GM19240 (cell line): ENCODE measurements around the gene BEGAIN.

Experiments used
- DNase-seq: peaks from one replicate; pipeline ENCODE4 v3.0.0; 2011; ENCODE audit warnings: low spot score; ENCODE audit not compliant: insufficient read length

BEGAIN gene

GRCh38 chr14:100584056-100585031, 2.9 kb downstream of the BEGAIN start:
- DNase-seq: no peak

GRCh38 chr14:100583245-100583644, 4.0 kb downstream of the BEGAIN start:
- no peak for DNase-seq

GRCh38 chr14:100582496-100583165, 4.6 kb downstream of the BEGAIN start:
- DNase-seq: no peak

- DNase-seq: no peak
Measured at GRCh38 chr14:100581228-100582145, 5.7 kb downstream of the BEGAIN start.

GRCh38 chr14:100580316-100581227, 6.6 kb downstream of the BEGAIN start:
- DNase-seq: no peak

GRCh38 chr14:100578552-100578951, 8.7 kb downstream of the BEGAIN start:
- no peak for DNase-seq

- no peak for DNase-seq
Measured at GRCh38 chr14:100577986-100578431, 9.2 kb downstream of the BEGAIN start.

GRCh38 chr14:100577321-100577985, 9.8 kb downstream of the BEGAIN start:
- no peak for DNase-seq

GRCh38 chr14:100576091-100577085, 10.8 kb downstream of the BEGAIN start:
- DNase-seq: no peak

GRCh38 chr14:100575266-100575995, 11.8 kb downstream of the BEGAIN start:
- DNase-seq: no peak

GRCh38 chr14:100574642-100575031, 12.6 kb downstream of the BEGAIN start:
- DNase-seq: no peak

- no peak for DNase-seq
Measured at GRCh38 chr14:100573757-100574641, 13.2 kb downstream of the BEGAIN start.

- no peak for DNase-seq
Measured at GRCh38 chr14:100573002-100573756, 14.0 kb downstream of the BEGAIN start.

- no peak for DNase-seq
Measured at GRCh38 chr14:100572543-100572942, 14.7 kb downstream of the BEGAIN start.

GRCh38 chr14:100571837-100572236, 15.4 kb downstream of the BEGAIN start:
- no peak for DNase-seq
